ENCODE results near the gene EN1.

DNA sequence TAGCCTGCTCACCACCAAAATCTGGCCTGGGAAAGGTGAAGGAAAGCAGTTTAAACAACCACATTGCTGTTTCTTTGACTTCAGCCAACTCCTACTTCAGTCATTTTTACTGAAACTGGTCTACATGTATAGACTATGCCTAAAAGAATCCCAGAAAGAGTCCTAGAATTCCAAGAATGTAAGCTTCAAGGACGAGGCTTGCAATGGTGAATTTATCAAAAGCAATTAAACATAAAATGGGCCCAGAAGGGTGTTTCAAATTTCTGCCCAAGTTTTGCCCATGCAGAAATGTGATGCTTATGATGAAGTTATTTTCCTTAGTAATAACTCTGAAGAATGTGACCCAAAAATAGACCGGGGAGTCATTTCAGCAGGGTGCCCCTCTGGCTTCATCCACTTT is 16.6 kb downstream of the EN1 start:
- no peak for TF ChIP-seq POLR2A (IDR thresholded peaks at IDR 0.05)
- TF ChIP-seq, protein P1, sequence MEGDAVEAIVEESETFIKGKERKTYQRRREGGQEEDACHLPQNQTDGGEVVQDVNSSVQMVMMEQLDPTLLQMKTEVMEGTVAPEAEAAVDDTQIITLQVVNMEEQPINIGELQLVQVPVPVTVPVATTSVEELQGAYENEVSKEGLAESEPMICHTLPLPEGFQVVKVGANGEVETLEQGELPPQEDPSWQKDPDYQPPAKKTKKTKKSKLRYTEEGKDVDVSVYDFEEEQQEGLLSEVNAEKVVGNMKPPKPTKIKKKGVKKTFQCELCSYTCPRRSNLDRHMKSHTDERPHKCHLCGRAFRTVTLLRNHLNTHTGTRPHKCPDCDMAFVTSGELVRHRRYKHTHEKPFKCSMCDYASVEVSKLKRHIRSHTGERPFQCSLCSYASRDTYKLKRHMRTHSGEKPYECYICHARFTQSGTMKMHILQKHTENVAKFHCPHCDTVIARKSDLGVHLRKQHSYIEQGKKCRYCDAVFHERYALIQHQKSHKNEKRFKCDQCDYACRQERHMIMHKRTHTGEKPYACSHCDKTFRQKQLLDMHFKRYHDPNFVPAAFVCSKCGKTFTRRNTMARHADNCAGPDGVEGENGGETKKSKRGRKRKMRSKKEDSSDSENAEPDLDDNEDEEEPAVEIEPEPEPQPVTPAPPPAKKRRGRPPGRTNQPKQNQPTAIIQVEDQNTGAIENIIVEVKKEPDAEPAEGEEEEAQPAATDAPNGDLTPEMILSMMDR (IDR thresholded peaks at IDR 0.05): no peak
- no peak for TF ChIP-seq EP300 (IDR thresholded peaks at IDR 0.05)

All from gastroesophageal sphincter (tissue), 3 donors.